ENCODE results near the gene TEX10. TPM values are rescaled to one million over a fixed set of nuclear protein-coding genes. Genes with fewer than 3 reads are reported as not detected.

Gene TEX10
- total RNA-seq, 1 experiment from 2014 or later: 15.4 TPM

GRCh38 chr9:100277166-100277979 is 75.4 kb downstream of the TEX10 start:
- CTCF ChIA-PET: interaction anchor here (0.6 kb wide), 1 partner anchor 278 kb away, joined by 15 read pairs; no protein-coding TSS in a partner anchor
- in situ Hi-C loops (cut with HindIII; ENCODE audit: low pct_unique_long_range_greater_than_20kb, low sequenced_read_pairs) (no loop called here), intact Hi-C loops (cut with micrococcal nuclease; ENCODE audit: unreplicated experiment) (no loop called here)
- no peak for TF ChIP-seq POLR2AphosphoS5 (IDR thresholded peaks at IDR 0.05; ENCODE audit: low read depth, low read length)
- no peak for TF ChIP-seq REST (IDR thresholded peaks at IDR 0.05; ENCODE audit: insufficient read depth in 1 of 2, low read depth in 2 of 2, low read length in 1 of 2)
- TF ChIP-seq, protein P1, sequence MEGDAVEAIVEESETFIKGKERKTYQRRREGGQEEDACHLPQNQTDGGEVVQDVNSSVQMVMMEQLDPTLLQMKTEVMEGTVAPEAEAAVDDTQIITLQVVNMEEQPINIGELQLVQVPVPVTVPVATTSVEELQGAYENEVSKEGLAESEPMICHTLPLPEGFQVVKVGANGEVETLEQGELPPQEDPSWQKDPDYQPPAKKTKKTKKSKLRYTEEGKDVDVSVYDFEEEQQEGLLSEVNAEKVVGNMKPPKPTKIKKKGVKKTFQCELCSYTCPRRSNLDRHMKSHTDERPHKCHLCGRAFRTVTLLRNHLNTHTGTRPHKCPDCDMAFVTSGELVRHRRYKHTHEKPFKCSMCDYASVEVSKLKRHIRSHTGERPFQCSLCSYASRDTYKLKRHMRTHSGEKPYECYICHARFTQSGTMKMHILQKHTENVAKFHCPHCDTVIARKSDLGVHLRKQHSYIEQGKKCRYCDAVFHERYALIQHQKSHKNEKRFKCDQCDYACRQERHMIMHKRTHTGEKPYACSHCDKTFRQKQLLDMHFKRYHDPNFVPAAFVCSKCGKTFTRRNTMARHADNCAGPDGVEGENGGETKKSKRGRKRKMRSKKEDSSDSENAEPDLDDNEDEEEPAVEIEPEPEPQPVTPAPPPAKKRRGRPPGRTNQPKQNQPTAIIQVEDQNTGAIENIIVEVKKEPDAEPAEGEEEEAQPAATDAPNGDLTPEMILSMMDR (IDR thresholded peaks at IDR 0.05): no peak
- no peak for TF ChIP-seq TCF7L2 (IDR thresholded peaks at IDR 0.05; ENCODE audit: low read depth, low read length)
- TF ChIP-seq SIN3A (IDR thresholded peaks at IDR 0.05; ENCODE audit: borderline replicate concordance, insufficient read depth, low read depth, low read length): no peak
- no peaks in the 10 kb centered on the region for H3K27me3 ChIP-seq (ENCODE audit: control insufficient read depth, insufficient read depth, low read length)
- H3K4me3 ChIP-seq (ENCODE audit: low read depth in 2 of 2, low read length in 2 of 2): no peak overlapping the region
- no peaks in the 10 kb centered on the region for H3K4me1 ChIP-seq (ENCODE audit: control insufficient read depth, insufficient read depth, low read length)
- no TSS peak for BruUV-seq (replicated peaks)
- no peak overlapping the region for H3K27ac ChIP-seq (ENCODE audit: low read length)
- H3K36me3 ChIP-seq (ENCODE audit: control insufficient read depth, insufficient read depth, low read length): no peaks in the 10 kb centered on the region; the same call in 1 of the 2 replicates
- DNase-seq (ENCODE audit: low read depth, low spot score): no peak
- ATAC-seq: no peak
- POLR2A ChIA-PET: interaction anchor here (0.6 kb wide), 1 partner anchor 8 kb away, joined by 4 read pairs; no protein-coding TSS in a partner anchor
- no peaks in the 10 kb centered on the region for H3K9me3 ChIP-seq (ENCODE audit: control insufficient read depth, insufficient read depth, low read depth, low read length)

DNA sequence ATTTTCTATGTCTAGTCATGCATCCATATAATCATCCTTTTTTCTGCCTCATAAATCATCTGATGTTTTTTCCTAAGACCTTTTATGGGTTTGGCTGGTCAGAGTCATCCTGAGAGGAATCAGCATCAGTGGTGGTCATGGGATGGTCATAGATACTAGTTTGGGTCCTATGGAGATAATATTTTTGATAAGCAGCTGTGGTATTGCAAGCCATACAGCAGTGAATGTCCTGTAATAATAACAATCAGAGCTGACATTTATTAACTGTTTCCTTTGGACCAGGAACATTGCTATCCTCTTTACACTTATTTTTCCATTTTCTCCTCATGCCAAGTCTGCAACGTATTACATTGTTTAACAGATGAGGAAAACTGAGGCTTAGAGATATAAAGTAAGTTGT is 83.1 kb downstream of the TEX10 start:
- no peak for TF ChIP-seq SIN3A (IDR thresholded peaks at IDR 0.05; ENCODE audit: borderline replicate concordance, insufficient read depth, low read depth, low read length)
- no peak for TF ChIP-seq POLR2AphosphoS5 (IDR thresholded peaks at IDR 0.05; ENCODE audit: low read depth, low read length)
- no peaks in the 10 kb centered on the region for H3K27me3 ChIP-seq (ENCODE audit: control insufficient read depth, insufficient read depth, low read length)
- BruUV-seq (replicated peaks): no TSS peak
- CTCF ChIA-PET: no interaction called here
- no peaks in the 10 kb centered on the region for H3K4me1 ChIP-seq (ENCODE audit: control insufficient read depth, insufficient read depth, low read length)
- intact Hi-C loops (cut with micrococcal nuclease; ENCODE audit: unreplicated experiment) (no loop called here), in situ Hi-C loops (cut with HindIII; ENCODE audit: low pct_unique_long_range_greater_than_20kb, low sequenced_read_pairs) (no loop called here)
- H3K36me3 ChIP-seq (ENCODE audit: control insufficient read depth, insufficient read depth, low read length): no peaks in the 10 kb centered on the region; the same call in 1 of the 2 replicates
- DNase-seq (ENCODE audit: low read depth, low spot score) (no peak), ATAC-seq (no peak)
- no peak overlapping the region for H3K4me3 ChIP-seq (ENCODE audit: low read depth in 2 of 2, low read length in 2 of 2)
- H3K9me3 ChIP-seq (ENCODE audit: control insufficient read depth, insufficient read depth, low read depth, low read length): no peaks in the 10 kb centered on the region
- POLR2A ChIA-PET: no interaction called here
- H3K27ac ChIP-seq (ENCODE audit: low read length): no peak overlapping the region

- no peak overlapping the region for H3K27ac ChIP-seq (ENCODE audit: low read length)
- ATAC-seq (no peak), DNase-seq (ENCODE audit: low read depth, low spot score) (no peak)
- no peaks in the 10 kb centered on the region; the same call in 1 of the 2 replicates for H3K36me3 ChIP-seq (ENCODE audit: control insufficient read depth, insufficient read depth, low read length)
- no peak overlapping the region for H3K4me3 ChIP-seq (ENCODE audit: low read depth in 2 of 2, low read length in 2 of 2)
- H3K9me3 ChIP-seq (ENCODE audit: control insufficient read depth, insufficient read depth, low read depth, low read length): no peaks in the 10 kb centered on the region
- no peaks in the 10 kb centered on the region for H3K4me1 ChIP-seq (ENCODE audit: control insufficient read depth, insufficient read depth, low read length)
- intact Hi-C loops (cut with micrococcal nuclease; ENCODE audit: unreplicated experiment): no loop called here
- ChIA-PET POLR2A (no interaction called here), CTCF (no interaction called here)
- no peaks in the 10 kb centered on the region for H3K27me3 ChIP-seq (ENCODE audit: control insufficient read depth, insufficient read depth, low read length)
- in situ Hi-C loops (cut with HindIII; ENCODE audit: low pct_unique_long_range_greater_than_20kb, low sequenced_read_pairs): no loop called here
- no TSS peak for BruUV-seq (replicated peaks)
- TF ChIP-seq TCF7L2 (IDR thresholded peaks at IDR 0.05; ENCODE audit: low read depth, low read length): no peak
- TF ChIP-seq, protein P1 (IDR thresholded peaks at IDR 0.05): no peak
Observed at GRCh38 chr9:100268271-100268670, 84.5 kb downstream of the TEX10 start.

Measured in Panc1 (cell line).